OCI-M2 (cell line): ENCODE measurements around the gene VENTX.

Source experiments
- DNase-seq: peaks from one replicate; lab custom pipeline; 2025; ENCODE audit not compliant: unreplicated experiment; lab: John Stamatoyannopoulos, UW

Gene VENTX, protein sequence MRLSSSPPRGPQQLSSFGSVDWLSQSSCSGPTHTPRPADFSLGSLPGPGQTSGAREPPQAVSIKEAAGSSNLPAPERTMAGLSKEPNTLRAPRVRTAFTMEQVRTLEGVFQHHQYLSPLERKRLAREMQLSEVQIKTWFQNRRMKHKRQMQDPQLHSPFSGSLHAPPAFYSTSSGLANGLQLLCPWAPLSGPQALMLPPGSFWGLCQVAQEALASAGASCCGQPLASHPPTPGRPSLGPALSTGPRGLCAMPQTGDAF

DNA sequence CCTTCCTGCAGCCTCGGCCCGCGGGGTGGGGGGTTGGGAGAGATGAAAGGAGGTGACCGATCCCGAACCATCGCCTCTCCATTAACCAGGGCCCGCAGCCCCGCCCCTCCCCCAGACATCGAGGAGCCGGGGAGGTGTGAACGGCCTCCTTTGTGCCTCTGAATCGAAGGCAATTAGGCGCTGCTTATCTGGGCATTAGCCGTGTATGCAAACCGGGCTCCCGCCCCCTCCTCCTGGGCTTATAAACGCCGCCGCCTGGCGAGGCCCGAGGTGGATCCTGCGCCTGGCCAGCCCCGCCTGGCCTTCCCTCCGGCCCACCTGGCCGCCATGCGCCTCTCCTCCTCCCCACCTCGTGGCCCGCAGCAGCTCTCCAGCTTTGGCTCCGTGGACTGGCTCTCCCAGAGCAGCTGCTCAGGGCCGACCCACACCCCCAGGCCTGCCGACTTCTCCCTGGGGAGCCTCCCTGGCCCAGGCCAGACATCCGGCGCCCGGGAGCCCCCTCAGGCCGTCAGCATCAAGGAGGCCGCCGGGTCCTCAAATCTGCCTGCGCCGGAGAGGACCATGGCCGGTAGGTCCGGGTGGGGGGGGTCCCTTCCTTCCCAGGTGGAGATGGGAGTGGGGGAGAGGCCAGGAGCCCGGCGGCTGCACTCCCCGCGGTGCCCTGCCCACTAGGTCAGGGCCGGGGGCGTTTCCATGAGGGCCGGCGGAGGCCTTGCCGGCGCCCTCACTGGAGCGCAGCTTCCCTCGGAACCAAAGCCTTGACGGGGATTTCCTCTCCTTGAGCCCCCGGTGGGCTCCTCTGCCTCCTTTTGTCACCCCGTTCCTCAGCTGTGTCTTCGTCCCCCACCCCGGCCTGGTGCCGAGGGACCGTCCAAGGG lies at the start of gene VENTX:
VENTX (plus strand) TSS at position 268 of the 878 bp plus-strand sequence; CDS start at position 328, 60 bp downstream.
- no peak for DNase-seq

DNA sequence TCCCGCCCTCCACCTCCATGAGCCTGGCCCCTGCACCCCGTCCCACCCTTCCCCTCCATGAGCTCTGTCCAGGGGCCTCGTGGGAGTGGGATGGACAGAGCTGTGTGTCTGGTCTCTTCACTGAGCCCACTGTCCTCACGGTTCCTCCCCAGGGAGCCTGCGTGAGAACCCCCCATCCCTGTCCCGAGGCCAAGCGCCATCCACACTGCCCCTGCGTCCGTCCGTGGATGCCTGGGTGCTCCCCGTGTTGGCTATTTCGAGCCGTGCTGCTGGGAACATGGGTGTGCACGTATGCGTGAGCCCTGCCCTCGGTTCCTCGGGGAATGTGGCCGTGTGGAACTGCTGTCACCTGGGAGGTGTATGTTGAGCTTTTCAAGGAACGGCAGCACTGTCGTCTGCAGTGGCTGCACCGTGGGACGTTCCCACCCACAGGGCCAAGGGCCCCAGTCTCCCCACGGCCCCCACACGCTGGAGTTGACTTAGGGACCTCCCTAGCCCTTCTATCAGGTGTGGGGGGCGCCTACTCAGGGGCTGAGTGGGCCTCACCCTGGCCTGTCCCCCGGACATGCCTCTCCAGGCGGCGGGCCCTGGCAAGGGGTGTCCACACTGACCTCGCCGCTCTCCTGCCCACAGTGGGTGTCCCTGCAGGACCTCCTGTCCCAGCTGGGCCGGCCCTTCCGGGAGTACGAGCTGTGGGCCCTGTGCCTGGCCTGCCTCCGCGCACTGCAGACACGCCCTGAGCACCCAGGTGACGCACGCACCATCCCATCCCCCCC lies 49.6 kb upstream of the VENTX start:
- no peak for DNase-seq

DNA sequence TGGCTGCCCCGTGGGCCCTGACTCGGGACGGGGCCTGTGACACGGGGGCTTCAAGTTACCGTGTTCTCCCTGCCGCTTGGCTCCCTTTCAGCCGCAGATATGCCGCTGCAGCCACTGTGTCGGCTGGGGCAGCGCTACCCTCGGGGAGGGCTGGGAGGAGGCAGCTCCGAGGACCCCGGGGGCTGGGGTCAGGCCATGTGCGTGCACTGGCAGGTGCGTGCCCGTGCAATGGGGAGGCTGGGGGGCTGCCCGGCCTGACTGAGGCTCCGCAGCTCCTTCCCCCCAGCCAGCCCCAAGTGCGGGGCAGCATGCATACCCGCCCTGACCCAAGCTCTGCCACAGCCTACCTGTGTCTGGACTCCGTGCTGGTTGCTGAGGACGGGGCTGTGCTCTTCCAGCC lies 48.4 kb upstream of the VENTX start:
- no peak for DNase-seq

DNA sequence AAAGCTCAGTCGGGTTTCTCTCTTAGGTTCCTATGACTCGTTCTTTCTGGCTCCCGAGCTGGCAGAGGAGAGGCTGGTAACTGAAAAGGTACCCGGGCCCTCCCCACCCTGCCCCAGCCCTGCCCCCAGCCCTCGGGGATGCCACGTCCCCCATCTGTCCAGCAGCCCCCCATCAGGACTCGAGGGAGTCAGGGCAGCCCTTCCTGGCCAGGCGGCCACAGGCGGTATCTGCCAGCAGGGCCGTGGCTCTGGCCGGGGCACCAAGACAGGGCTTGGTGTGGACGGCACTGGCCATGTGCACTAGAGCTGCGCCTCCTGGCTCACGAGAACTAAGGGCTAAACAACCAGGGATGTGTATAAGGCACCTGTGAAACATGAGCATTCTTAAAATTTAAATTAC lies 47.9 kb upstream of the VENTX start:
- DNase-seq, result no peak

DNA sequence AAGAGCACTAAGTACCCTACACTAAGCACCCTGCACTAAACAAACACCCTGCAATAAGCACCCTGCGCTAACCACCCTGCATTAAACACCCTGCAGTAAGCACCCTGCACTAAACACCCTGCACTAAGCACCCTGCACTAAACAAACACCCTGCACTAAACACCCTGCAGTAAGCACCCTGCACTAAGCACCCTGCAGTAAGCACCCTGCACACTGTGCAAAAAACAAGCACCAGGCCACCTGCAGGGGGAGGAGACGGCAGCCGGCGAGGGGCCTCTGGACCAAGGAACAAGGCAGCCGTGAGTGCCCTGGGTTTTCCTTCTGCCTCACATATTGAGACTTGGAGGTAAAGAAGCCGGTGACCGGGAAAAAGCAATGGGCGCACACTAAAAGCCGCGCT lies 47.4 kb upstream of the VENTX start:
- DNase-seq, result no peak

DNA sequence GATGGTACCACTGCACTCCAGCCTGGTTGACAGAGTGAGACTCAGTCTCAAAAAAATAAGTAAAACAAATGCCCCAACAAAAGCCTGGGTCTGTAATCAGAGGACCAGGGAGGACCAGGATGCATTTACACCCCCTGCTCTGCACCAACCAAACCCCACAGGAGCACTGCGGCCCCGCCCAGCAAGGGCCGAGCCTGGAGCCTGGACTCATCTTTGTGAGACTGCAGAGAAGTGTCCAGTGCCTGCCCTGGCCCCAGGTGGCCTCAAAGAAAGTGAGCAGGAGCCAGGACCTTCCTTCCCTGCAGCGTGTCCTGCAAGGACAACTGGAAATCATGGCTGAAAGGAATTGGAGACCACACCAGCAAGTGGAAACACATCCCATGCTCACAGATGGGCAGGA lies 46.0 kb upstream of the VENTX start:
- DNase-seq, result no peak

DNA sequence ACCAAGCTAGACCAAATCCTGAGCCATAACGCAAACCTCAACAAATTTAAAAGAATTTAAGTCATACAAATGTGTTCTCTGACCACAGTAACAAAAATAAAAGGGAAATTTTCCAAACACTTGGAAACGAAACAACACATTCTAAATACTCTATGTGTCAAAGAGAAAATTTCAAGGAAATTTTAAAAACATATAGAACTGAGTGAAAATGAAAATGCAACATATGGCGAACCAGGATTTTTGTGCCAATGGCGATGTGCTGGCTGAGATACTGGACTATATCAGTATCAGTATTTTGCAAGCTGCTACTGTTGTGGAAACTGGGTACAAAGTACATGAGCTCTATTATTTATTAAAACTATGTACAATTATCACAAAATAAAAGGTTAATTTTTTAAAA lies 43.5 kb upstream of the VENTX start:
- no peak for DNase-seq

DNA sequence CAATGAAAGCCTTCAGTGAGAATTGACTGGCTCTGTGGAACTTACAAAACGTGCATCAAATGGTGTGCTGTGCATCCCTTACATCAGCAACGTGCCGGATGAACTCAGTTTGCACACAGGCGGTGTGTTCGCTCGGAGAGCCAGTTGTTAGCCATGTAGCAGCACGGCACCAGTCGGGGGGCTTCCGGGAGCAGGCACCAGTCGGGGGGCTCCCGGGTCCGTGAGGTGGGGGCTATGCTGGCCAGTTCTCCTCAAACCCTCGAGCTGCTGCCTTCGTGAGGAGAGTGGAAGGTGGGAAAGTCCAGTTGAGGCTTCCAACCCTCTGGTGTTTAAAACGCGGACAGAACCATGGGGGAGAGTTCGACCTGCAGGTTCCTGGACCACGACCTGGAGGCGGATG lies 42.6 kb upstream of the VENTX start:
- no peak for DNase-seq

DNA sequence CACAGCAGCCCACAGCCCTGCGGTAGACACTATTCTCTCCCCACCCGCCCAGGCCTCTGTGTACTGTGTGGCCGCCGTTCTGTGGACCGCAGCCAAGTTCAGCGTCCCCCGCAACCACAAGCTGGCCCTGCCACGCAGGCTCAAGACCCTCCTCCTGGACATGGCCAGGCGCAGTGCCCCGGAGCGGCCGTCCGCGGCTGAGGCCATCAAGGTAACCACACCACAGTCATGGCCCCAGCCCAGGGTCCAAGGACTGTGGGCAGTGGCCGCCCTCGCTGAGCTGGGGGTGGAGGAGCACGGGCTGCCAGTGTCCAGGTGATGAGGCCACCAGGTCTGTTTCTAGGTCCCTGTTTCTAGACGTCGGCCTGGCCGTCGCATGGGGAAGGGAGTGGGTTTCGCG lies 42.0 kb upstream of the VENTX start:
- DNase-seq, result no peak

DNA sequence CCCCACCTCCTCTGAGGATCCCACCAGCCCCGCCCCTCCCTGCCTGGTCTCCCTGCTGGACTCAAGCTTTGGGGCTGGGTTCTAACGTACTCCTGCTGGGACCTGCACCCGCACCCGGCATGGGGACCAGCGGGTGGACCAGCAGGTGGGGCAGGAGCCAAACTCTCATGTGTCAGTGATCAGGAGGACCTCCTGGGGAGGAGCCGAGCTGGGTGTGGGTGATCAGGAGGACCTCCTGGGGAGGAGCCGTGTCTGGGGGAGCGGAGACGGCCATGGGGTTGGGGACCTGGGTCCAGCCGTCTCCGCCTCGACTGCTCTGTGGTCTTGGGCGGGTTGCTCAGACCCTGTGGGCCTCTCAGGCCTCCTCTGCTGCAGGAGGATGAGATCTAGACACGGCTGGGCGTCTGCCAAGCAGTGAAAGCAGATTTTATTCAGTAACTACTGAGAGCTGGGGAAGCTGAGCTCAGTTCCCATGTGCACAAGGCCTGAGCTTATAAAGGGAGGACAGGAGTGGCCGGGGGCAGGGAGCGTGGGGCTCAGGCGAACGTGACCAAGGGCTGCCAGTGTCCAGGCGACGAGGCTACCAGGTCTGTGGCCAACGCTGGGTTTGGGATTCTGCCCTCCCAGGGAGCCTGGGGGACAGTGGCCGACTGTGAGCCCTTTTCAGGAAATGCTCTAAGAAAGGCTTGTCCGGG lies 41.3 kb upstream of the VENTX start:
- DNase-seq, result no peak

DNA sequence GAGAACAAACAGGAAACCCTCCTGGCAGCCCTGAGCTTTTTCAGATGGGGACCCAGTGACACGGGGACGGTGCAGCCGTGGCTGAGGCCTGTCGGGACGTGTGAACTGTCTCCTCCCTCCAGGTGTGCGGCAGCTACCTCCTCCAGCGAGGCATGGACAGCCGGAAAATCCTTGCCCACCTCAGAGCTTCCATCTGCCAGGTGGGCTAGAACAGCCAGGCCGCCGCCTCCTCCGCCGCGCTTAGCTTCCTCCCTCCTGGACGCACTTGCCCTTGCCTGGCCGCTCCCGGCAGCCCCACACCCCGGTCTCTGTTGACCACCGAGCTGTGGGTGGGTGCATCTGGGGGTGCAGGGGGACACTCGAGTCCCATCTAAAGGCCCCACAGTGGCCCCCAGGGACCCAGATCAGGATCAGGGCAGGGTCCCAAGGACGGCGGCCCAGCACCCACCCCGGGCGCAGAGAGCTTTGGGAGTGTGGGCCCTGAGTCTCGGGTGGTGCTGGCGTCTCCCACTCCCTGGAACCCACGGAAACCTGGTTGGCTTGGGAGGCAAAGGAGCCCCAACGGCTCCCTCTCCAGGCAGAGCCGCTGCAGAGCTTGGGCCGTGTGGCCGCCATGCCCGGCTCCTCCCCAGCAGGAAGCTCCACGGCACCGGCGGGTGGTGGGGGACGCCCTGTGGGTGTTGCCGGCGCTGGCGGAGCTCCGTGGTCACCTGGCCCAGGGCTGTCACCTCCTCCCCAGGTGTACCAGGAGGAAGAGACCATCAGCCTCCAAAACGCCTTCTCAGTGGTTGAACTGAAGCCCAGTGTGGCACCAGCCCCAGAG lies 40.5 kb upstream of the VENTX start:
- no peak for DNase-seq

DNA sequence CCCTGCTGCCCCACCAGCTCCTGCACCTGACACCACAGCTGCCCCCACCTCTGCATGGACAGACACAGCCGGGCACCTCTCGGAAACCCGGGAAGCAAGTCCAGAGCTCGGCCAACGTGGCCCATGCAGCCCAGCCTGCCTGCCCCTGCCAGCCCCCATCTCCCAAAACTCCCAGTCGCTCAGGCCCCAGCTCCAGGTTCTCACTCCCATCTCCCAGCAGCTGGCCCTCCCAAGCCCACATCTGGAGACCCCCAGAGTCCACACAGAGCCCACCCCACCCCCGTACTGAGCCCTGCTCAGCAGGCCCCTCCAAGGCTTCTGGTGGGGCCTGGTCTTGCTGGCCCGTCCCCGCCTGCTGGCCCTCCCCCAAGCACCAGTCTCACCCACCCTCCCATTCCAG lies 39.9 kb upstream of the VENTX start:
- no peak for DNase-seq

DNA sequence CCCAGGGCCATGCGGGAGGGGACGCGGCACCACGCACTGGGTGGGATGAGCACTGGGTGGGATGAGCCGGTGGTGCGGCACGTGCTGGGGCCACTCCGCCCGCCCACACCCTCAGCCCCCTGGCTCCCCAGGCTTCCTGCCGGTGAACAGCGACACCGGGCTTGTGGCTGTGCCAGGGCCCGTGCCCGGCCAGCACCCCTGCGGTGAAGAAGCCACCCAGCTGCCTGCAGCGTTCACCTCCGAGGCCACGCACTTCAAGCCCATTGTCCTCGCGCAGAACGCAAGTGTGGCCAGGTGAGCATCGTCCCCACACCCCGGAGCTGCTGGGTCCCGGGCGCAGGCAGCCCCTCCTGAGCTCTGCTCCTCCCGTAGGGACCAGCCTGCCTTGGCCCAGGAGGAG lies 39.4 kb upstream of the VENTX start:
- no peak for DNase-seq

DNA sequence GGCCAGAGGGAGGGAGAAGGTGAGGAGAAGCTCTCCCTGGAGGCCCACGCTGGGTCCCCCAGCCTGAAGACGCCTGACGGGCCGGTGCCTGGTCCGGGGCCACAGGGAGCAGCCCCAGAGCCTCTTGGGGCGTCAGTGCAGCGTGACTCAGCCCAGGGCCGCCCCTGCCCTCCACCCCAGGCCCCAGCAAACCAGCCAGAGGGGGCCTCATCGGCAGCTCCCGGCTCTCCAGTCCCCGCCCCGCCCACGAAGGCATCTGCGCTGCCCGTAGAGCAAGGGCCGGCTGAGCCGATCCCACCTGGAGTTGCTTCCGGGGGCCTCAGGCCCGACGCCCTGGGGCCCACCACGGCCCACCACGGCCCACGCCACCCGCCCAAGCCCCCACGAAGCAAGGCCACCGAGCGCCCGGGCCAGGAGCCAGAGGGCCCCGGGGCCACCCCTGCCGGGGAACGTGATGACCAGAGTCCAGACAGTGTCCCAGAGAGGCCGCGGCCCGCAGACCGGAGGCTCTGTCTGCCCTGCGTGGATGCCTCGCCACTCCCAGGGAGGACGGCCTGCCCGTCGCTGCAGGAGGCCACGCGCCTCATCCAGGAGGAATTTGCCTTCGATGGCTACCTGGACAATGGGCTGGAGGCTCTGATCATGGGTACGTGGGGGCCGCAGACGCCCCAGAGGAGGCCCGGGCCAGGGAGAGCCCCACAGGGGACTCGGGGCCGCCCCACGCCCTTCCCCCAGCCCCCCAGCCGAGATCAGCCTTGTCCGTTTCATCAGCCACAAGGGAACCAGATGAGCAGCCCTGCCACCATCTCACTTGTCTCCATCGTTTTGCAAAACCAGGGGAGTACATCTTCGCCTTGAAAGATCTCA lies 38.8 kb upstream of the VENTX start:
- no peak for DNase-seq

DNA sequence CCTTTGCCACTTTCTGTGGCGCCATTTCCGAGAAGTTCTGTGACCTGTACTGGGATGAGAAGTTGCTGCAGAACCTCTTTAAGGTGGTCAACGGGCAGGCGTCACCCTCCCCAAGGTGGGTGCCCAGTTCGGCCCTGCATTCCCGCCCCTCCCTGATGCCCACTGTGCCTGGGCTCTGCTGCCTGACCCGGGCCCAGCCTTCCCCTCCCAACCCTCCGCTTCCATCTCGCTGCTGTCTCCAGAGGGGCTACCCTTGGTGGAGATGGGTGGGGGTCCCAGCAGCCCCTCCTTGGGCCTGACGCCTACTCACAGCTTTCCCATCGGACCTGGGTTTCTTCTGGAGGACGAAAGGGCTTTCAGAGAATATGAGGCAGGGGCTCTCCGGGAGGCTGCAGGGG lies 38.2 kb upstream of the VENTX start:
- no peak for DNase-seq

DNA sequence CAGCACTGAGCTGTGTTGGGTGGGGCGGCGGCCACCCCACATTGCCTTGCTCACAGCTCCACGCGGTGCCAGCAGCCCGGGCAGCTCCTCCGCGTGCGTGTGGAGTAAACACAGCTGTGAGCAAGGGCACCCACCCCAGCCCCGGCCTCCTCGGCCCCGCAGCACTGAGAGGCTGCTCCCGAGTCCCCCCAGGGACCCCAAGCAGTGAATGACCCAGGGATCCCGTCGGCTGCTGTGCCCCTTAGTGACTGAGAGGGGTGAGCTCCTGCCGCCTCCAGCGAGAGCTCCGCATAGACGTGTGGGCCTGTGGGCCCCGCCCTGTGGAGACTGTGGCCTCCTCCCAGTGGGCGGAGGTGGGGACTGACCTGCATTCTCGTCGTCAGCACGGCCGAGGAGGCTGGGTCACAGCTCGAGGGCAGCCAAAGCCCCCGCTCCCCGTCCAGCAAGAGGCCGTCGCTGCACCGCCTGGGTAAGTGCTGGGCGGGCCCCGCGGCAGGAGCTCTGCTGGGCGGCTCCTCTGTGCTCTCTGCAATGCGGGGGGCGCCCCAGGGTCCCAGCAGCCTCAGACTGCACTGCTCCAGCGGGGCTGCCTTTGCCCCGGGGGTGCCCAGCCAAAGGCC lies 37.6 kb upstream of the VENTX start:
- DNase-seq, result no peak

DNA sequence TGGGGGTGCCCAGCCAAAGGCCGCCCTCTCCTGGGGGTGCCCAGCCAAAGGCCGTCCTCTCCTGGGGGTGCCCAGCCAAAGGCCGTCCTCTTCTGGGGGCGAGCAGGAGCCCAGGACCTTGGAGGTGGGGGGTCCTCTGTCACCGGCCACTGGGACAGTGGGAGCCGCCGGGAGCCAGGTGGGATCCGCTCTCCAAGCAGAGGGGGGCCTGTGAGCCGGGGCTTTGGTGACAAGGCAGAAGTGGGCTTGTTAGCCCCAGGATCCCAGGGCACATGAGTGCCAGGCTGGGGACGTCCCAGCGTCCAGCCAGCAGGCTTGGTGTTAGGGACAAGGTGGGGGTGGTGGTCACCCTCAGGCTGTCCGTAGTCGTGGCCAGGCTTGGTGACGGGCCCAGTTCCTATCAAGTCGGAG lies 37.0 kb upstream of the VENTX start:
- DNase-seq, result no peak

DNA sequence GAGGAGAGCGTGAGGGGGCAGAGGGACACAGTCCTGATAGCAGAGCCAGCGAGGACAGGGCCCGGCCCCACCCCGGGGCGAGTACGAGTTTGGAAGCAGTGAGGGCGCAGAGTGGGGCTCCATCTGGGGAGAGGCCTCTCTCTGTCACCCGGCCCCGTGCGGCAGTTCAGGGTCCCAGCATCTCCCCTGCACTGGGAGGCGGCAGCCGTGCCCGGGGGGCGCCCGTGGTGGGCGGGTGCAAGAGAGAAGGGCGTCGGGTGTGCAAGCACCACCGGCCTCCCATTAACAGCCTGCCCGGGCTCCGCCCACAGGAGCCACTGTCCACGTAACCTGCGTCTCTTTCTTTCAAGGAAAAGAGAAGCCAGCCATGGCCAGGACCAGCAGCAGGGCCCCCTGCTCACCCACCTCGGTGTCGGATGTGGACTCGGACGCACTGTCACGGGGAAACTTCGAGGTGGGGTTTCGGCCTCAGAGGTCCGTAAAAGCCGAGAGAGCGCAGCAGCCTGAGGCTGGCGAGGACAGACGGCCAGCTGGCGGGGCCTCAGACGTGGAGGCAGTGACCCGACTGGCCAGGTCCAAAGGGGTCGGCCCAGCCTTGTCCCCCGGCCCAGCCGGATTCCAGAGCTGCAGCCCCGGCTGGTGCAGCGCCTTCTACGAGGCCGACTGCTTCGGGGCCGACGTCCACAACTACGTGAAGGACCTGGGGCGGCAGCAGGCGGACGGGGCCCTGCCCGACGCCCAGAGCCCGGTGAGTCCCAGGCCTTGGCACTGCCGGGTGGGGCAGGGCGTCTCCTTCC lies 36.3 kb upstream of the VENTX start:
- DNase-seq, result no peak
